HL-60 (cell line): ENCODE measurements around the gene DAB2.

Source experiments
- DNase-seq, 2 experiments: peaks; one replicate each; pipeline ENCODE4 v3.0.0-alpha.2; 2010 to 2020; ENCODE audit warnings: low read depth in 1 of 2, low spot score in 1 of 2
- H3K27ac ChIP-seq: fragments of 250-450 bp; sonication (Bioruptor Pico); replicated peaks from 2 replicates; pipeline ENCODE4 v1.5.1; 2020; ENCODE audit warnings: mild to moderate bottlenecking, moderate library complexity
- H3K27me3 ChIP-seq: fragments of 250-450 bp; sonication (Bioruptor Pico); 2 replicates; pipeline ENCODE4 v1.5.1; 2021; ENCODE audit warnings: mild to moderate bottlenecking, moderate library complexity; ENCODE audit not compliant: insufficient read depth, poor library complexity, severe bottlenecking
- H3K4me3 ChIP-seq: replicated peaks from 2 replicates; pipeline ENCODE4 v1.5.1; 2011; ENCODE audit warnings: mild to moderate bottlenecking, control low read depth, low read length; ENCODE audit not compliant: insufficient read depth
- GABPA ChIP-seq: IDR thresholded peaks from 2 replicates; pipeline ENCODE4 v1.6.1; 2012; ENCODE audit warnings: low read depth
- POLR2AphosphoS5 ChIP-seq: IDR thresholded peaks from 2 replicates; pipeline ENCODE4 v1.6.1; 2012; ENCODE audit warnings: low read depth
- SPI1 ChIP-seq: IDR thresholded peaks from 2 replicates; pipeline ENCODE4 v1.6.1; 2012; ENCODE audit warnings: low read depth, mild to moderate bottlenecking, borderline replicate concordance
- TF ChIP-seq, protein P1 (sequence below): IDR thresholded peaks from 2 replicates; pipeline ENCODE4 v1.6.1; 2012; ENCODE audit warnings: low read depth; ENCODE audit not compliant: insufficient replicate concordance
- TF ChIP-seq, protein P2 (sequence below): IDR thresholded peaks from one replicate; pipeline ENCODE4 v1.5.1; 2011; ENCODE audit warnings: low read length, control low read depth, inconsistent platforms; ENCODE audit not compliant: insufficient read depth

DAB2 gene

DNA sequence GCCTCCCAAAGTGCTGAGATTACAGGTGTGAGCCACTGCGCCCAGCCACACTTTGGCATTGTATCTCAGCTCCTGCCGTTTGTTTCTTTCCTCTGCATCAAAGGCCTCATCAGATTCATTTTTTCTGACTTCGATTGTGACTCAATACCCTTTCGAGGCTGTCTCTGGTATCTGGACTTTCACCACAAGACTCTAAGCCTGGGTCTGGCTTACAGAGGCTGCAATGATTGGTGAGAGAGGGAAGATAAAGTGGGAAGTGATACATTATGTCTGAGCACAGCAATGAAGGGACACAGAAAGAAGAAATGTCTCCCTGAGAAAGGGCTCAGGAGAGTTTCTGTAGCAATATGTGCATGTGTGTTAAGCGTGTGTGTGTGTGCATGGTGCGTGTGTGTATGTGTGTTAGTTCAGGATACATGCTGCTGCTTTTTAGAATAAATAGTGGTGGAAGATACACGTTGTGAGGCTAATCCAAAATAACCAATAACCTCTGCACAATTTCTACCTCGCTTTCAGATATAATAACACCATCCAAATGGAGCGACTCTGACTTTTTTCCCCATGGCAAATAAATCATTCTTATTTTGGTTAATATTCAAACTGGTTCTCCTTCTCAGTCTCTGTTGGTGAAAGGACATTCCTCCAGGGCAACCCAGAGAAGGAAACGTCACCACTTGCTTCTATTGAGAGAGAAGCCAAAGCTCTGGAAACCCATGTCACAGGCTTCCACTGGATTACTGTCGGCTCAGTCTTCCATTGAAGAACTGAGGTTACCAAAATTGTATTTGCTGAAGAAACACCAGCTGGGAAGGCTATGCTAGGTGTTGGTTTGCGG, 8.1 kb upstream of the DAB2 start:
- TF ChIP-seq POLR2AphosphoS5 (no peak), SPI1 (no peak), GABPA (no peak)
- TF ChIP-seq, protein P1, sequence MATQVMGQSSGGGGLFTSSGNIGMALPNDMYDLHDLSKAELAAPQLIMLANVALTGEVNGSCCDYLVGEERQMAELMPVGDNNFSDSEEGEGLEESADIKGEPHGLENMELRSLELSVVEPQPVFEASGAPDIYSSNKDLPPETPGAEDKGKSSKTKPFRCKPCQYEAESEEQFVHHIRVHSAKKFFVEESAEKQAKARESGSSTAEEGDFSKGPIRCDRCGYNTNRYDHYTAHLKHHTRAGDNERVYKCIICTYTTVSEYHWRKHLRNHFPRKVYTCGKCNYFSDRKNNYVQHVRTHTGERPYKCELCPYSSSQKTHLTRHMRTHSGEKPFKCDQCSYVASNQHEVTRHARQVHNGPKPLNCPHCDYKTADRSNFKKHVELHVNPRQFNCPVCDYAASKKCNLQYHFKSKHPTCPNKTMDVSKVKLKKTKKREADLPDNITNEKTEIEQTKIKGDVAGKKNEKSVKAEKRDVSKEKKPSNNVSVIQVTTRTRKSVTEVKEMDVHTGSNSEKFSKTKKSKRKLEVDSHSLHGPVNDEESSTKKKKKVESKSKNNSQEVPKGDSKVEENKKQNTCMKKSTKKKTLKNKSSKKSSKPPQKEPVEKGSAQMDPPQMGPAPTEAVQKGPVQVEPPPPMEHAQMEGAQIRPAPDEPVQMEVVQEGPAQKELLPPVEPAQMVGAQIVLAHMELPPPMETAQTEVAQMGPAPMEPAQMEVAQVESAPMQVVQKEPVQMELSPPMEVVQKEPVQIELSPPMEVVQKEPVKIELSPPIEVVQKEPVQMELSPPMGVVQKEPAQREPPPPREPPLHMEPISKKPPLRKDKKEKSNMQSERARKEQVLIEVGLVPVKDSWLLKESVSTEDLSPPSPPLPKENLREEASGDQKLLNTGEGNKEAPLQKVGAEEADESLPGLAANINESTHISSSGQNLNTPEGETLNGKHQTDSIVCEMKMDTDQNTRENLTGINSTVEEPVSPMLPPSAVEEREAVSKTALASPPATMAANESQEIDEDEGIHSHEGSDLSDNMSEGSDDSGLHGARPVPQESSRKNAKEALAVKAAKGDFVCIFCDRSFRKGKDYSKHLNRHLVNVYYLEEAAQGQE = no peak
- TF ChIP-seq, protein P2, sequence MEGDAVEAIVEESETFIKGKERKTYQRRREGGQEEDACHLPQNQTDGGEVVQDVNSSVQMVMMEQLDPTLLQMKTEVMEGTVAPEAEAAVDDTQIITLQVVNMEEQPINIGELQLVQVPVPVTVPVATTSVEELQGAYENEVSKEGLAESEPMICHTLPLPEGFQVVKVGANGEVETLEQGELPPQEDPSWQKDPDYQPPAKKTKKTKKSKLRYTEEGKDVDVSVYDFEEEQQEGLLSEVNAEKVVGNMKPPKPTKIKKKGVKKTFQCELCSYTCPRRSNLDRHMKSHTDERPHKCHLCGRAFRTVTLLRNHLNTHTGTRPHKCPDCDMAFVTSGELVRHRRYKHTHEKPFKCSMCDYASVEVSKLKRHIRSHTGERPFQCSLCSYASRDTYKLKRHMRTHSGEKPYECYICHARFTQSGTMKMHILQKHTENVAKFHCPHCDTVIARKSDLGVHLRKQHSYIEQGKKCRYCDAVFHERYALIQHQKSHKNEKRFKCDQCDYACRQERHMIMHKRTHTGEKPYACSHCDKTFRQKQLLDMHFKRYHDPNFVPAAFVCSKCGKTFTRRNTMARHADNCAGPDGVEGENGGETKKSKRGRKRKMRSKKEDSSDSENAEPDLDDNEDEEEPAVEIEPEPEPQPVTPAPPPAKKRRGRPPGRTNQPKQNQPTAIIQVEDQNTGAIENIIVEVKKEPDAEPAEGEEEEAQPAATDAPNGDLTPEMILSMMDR = no peak
- no peak for DNase-seq

DNA sequence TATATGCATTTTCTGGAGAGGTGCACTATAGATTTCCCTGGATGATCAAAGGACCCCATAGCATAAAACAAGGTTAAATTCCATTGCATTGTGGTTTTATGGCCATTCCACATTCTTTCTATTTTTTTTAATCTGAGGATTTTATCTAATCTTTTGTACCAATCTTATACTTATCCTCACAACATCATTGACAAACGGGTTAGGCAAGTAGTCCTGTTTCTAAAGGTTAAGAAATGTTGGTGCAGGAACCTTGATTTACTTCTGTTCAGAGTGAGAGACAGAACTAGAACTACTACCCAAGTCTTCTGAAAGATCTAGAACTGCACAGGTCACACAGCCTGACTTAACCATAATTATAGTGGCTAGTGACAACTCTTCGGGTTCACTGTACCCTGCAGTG, 5.7 kb upstream of the DAB2 start:
- Histone ChIP-seq H3K27me3 (peaks cover 7% of the 10 kb centered on the region), H3K27ac (no peak overlapping the region), H3K4me3 (no peak overlapping the region)
- DNase-seq = no peak
- TF ChIP-seq GABPA (no peak), SPI1 (no peak), POLR2AphosphoS5 (no peak)
- TF ChIP-seq, protein P1 = no peak
- TF ChIP-seq, protein P2 = no peak

More for the DNA sequence above, 8.1 kb upstream of the DAB2 start:
- H3K27me3 ChIP-seq = peaks cover 4% of the 10 kb centered on the region
- no peak overlapping the region for H3K4me3 ChIP-seq
- no peak overlapping the region for H3K27ac ChIP-seq

DNA sequence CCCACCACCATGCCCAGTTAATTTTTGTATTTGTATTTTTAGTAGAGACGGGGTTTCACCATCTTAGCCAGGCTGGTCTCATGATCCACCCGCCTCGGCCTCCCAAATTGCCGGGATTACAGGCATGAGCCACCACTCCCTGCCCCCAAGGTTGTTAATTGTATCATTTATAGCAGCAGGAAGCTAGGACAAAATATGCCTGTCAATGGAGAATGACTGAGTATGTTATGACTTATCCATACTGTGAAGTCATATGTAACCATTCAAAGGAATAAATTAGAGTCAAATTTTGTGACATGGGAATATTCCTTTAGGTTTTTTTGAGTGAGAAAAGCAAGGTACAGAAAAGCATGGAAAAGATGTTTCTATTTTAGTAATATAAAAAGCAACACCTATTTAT, 3.9 kb upstream of the DAB2 start:
- no peak overlapping the region for H3K4me3 ChIP-seq
- TF ChIP-seq SPI1 = no peak
- no peak for TF ChIP-seq GABPA
- TF ChIP-seq, protein P1 = no peak
- TF ChIP-seq, protein P2 = no peak
- no peak for TF ChIP-seq POLR2AphosphoS5
- peaks cover 10% of the 10 kb centered on the region for H3K27me3 ChIP-seq
- no peak for DNase-seq
- H3K27ac ChIP-seq = no peak overlapping the region
